CD8-positive, alpha-beta memory T cell (primary cell): ENCODE measurements around the gene KLRK1. TPM values are rescaled to one million over a fixed set of nuclear protein-coding genes. Genes with fewer than 3 reads are reported as not detected.
"Not testable (repeated sequence)": the region's sequence is repeated elsewhere in the genome, so short reads cannot be mapped to it uniquely, and the experiment has no call there.

Experiments used
- CTCF ChIA-PET: fragments of 350-600 bp; sonication (Branson Sonifier 250); formaldehyde crosslinking; loops from one replicate; lab custom pipeline; 2021; ENCODE audit warnings: antibody characterized with exemption; lab: Charles Lee
- POLR2A ChIA-PET: fragments of 350-600 bp; sonication (Branson Sonifier 250); formaldehyde crosslinking; loops from one replicate; lab custom pipeline; 2021; ENCODE audit warnings: antibody characterized with exemption; lab: Charles Lee
- DNase-seq, 5 donors: peaks; one replicate each; pipeline versions ENCODE4 v3.0.0 to v3.0.0-alpha.2; 2020 to 2022; ENCODE audit warnings: mixed read lengths in 1 of 5
- H3K27ac ChIP-seq: one replicate; pipeline ENCODE4 v1.7.0; 2013; ENCODE audit warnings: low read depth, mild to moderate bottlenecking, low read length, moderate library complexity
- H3K27me3 ChIP-seq: 2 replicates; pipeline ENCODE4 v1.7.0; 2013; ENCODE audit warnings: low read length, mild to moderate bottlenecking; ENCODE audit not compliant: insufficient read depth, poor library complexity, severe bottlenecking
- H3K36me3 ChIP-seq: 2 replicates; pipeline ENCODE4 v1.7.0; 2013; ENCODE audit warnings: mild to moderate bottlenecking, low read length, moderate library complexity; ENCODE audit not compliant: insufficient read depth
- H3K4me1 ChIP-seq: 2 replicates; pipeline ENCODE4 v1.7.0; 2013; ENCODE audit warnings: mild to moderate bottlenecking, low read length, moderate library complexity; ENCODE audit not compliant: insufficient read depth
- H3K4me3 ChIP-seq: 2 replicates; pipeline ENCODE4 v1.7.0; 2013; ENCODE audit warnings: mild to moderate bottlenecking, low read length
- H3K9me3 ChIP-seq: 2 replicates; pipeline ENCODE4 v1.7.0; 2013; ENCODE audit warnings: mild to moderate bottlenecking, low read length
- H3K27ac Mint-ChIP-seq, 8 donors: one replicate each; pipeline ENCODE4 v1.8.0; 2020 to 2021; ENCODE audit warnings: mixed read lengths in 8 of 8, mild to moderate bottlenecking in 6 of 8, inconsistent platforms in 3 of 8, moderate library complexity in 3 of 8
- H3K27me3 Mint-ChIP-seq, 2 donors: one replicate each; pipeline ENCODE4 v1.8.0; 2020 to 2021; ENCODE audit warnings: mixed read lengths in 2 of 2, mild to moderate bottlenecking in 1 of 2, moderate library complexity in 1 of 2
- H3K36me3 Mint-ChIP-seq, 3 donors: one replicate each; pipeline ENCODE4 v1.8.0; 2020 to 2021; ENCODE audit warnings: mixed read lengths in 3 of 3, inconsistent platforms in 1 of 3, mild to moderate bottlenecking in 1 of 3
- H3K4me1 Mint-ChIP-seq, 3 donors: one replicate each; pipeline ENCODE4 v1.8.0; 2020 to 2021; ENCODE audit warnings: mixed read lengths in 3 of 3, inconsistent platforms in 1 of 3, mild to moderate bottlenecking in 1 of 3
- H3K4me3 Mint-ChIP-seq, 7 donors: one replicate each; pipeline ENCODE4 v1.8.0; 2020 to 2021; ENCODE audit warnings: mixed read lengths in 7 of 7, mild to moderate bottlenecking in 6 of 7, moderate library complexity in 4 of 7, inconsistent platforms in 2 of 7
- H3K9me3 Mint-ChIP-seq, 5 donors: one replicate each; pipeline ENCODE4 v1.8.0; 2020 to 2022; ENCODE audit warnings: mixed read lengths in 5 of 5, mild to moderate bottlenecking in 3 of 5, moderate library complexity in 2 of 5, inconsistent platforms in 1 of 5
- polyA plus RNA-seq: library from polyadenylated mRNA; unstranded; fragments of 300-500 nt; fragmentation: Illumina TruSeq; gene quantifications from one replicate; pipeline ENCODE4 v1.2.3, GENCODE V29; 2021
- total RNA-seq, 2 experiments: library from RNA; stranded (reverse); gene quantifications; one replicate each; pipeline ENCODE4 v1.2.3, GENCODE V29; 2021

The KLRK1 gene
- total and polyA plus RNA-seq, 3 experiments from 2014 or later, result 145 to 562 (median 161) TPM

DNA sequence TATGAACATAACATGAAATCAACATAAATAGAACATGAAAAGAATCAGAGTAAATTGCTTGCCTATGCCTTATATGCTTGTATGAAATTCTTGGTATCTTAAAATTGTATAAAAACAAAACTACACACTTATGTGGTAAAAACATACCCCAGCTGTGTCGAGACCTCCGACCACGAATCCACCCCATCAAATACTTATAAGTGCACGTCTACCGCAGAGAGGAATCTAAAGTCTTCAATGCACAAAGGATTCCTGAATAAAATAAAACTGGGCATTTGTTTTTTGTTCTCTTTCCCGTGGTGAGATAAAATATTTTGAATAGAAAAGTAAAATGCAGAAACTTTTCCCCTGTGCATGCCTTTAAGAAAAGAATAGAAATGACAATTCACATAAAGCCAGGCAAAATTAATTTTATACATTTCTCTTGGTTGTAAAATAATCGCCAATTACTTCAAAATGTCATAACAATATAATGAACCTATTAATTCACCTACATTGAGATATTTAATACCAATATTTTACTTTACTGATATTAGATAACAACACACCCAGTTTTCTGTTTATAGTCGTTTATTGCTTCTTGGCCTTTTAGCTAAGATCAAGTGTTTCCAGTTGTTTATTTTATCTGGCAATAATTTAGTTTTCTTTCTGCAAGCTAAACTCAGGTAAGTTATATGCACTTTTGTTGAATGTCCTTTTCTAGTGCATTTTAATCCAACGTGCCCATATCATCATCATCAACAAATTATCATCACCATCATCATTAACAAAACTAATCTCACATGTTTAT lies 1.0 kb downstream of the KLRK1 start:
- POLR2A ChIA-PET, result interaction anchor here (0.8 to 4.1 kb wide), 8 partner anchors 8 to 166 kb away, joined by 3 to 30 read pairs (median 4); no protein-coding TSS in a partner anchor
- Histone ChIP-seq H3K27me3 (no peaks in the 10 kb centered on the region), H3K4me1 (peaks cover 22% of the 10 kb centered on the region), H3K27ac (peak overlapping the region; percentile 83), H3K9me3 (no peaks in the 10 kb centered on the region), H3K36me3 (peaks cover 10% of the 10 kb centered on the region), H3K4me3 (peak overlapping the region; percentile 69)
- peak in 1 of 5 donors; percentile 67 for DNase-seq
- CTCF ChIA-PET, result interaction anchor here (0.7 to 2.8 kb wide), 5 partner anchors 22 to 286 kb away, joined by 3 to 16 read pairs (median 3); no protein-coding TSS in a partner anchor
- Mint-ChIP-seq H3K4me3 (peak overlapping the region; percentile 92 to 98 (median 96)), H3K36me3 (peaks cover 21 to 60% (median 34%) of the 10 kb centered on the region in 3 donors), H3K27me3 (no peaks in the 10 kb centered on the region), H3K27ac (peak overlapping the region; percentile 60 to 99 (median 96)), H3K9me3 (no peaks in the 10 kb centered on the region), H3K4me1 (peaks cover 41 to 60% (median 42%) of the 10 kb centered on the region in 3 donors)

- not testable (repeated sequence) for H3K9me3 ChIP-seq, H3K9me3 Mint-ChIP-seq, H3K4me1 ChIP-seq, H3K27me3 Mint-ChIP-seq, H3K27me3 ChIP-seq, DNase-seq
- H3K27ac Mint-ChIP-seq, result peak overlapping the region; percentile 60 to 99 (median 89)
- H3K36me3 ChIP-seq, result peaks cover 10% of the 10 kb centered on the region
- H3K27ac ChIP-seq, result peak overlapping the region; percentile 83
- POLR2A ChIA-PET, result interaction anchor here (1.0 to 4.1 kb wide), 5 partner anchors 9 to 172 kb away, joined by 4 to 30 read pairs (median 6); no protein-coding TSS in a partner anchor
- peak overlapping the region; percentile 40 for H3K4me3 ChIP-seq
- H3K4me3 Mint-ChIP-seq, result peak overlapping the region; percentile 92 to 98 (median 96)
- H3K4me1 Mint-ChIP-seq, result peaks cover 40 to 60% (median 41%) of the 10 kb centered on the region in 3 donors
- H3K36me3 Mint-ChIP-seq, result peaks cover 25 to 68% (median 45%) of the 10 kb centered on the region in 3 donors
- CTCF ChIA-PET, result interaction anchor here (1.0 to 2.8 kb wide), 4 partner anchors 18 to 167 kb away, joined by 3 to 16 read pairs (median 5); no protein-coding TSS in a partner anchor
Measured at GRCh38 chr12:10387498-10387897, 2.3 kb downstream of the KLRK1 start.

- CTCF ChIA-PET, result interaction anchor here (1.0 to 2.8 kb wide), 4 partner anchors 18 to 167 kb away, joined by 3 to 16 read pairs (median 5); no protein-coding TSS in a partner anchor
- DNase-seq, result no peak
- Histone ChIP-seq H3K27me3 (no peaks in the 10 kb centered on the region), H3K4me3 (peak overlapping the region; percentile 56), H3K4me1 (peaks cover 5% of the 10 kb centered on the region), H3K27ac (peak overlapping the region; percentile 83), H3K9me3 (no peaks in the 10 kb centered on the region), H3K36me3 (peaks cover 10% of the 10 kb centered on the region)
- no peaks in the 10 kb centered on the region for H3K9me3 Mint-ChIP-seq
- H3K36me3 Mint-ChIP-seq, result peaks cover 27 to 74% (median 50%) of the 10 kb centered on the region in 3 donors
- H3K4me1 Mint-ChIP-seq, result peaks cover 40 to 60% (median 41%) of the 10 kb centered on the region in 3 donors
- H3K27ac Mint-ChIP-seq, result peak overlapping the region; percentile 60 to 99 (median 92)
- H3K4me3 Mint-ChIP-seq, result peak overlapping the region; percentile 92 to 98 (median 96)
- peaks cover 0 to 1% of the 10 kb centered on the region in 2 donors for H3K27me3 Mint-ChIP-seq
- POLR2A ChIA-PET, result interaction anchor here (1.5 to 4.1 kb wide), 3 partner anchors 10 to 172 kb away, joined by 5 to 30 read pairs (median 6); no protein-coding TSS in a partner anchor
Measured at GRCh38 chr12:10386857-10387256, 3.0 kb downstream of the KLRK1 start.

GRCh38 chr12:10385166-10385613 lies 4.7 kb downstream of the KLRK1 start:
- DNase-seq, result no peak
- peaks cover 49 to 68% (median 50%) of the 10 kb centered on the region in 3 donors for H3K4me1 Mint-ChIP-seq
- Histone ChIP-seq H3K4me3 (peak overlapping the region; percentile 35), H3K27ac (peak overlapping the region; percentile 2), H3K9me3 (no peaks in the 10 kb centered on the region), H3K27me3 (no peaks in the 10 kb centered on the region), H3K4me1 (peaks cover 9% of the 10 kb centered on the region), H3K36me3 (peaks cover 15% of the 10 kb centered on the region)
- H3K36me3 Mint-ChIP-seq, result peaks cover 38 to 91% (median 63%) of the 10 kb centered on the region in 3 donors
- H3K9me3 Mint-ChIP-seq, result no peaks in the 10 kb centered on the region
- POLR2A ChIA-PET, result interaction anchor here (0.8 to 4.1 kb wide), 3 partner anchors 11 to 174 kb away, joined by 3 to 30 read pairs (median 8); no protein-coding TSS in a partner anchor
- H3K4me3 Mint-ChIP-seq, result peak overlapping the region; percentile 82 to 98 (median 92)
- H3K27ac Mint-ChIP-seq, result peak overlapping the region; percentile 60 to 99 (median 87)
- CTCF ChIA-PET, result interaction anchor here (0.7 to 2.0 kb wide), 5 partner anchors 10 to 176 kb away, joined by 3 to 6 read pairs (median 3); no protein-coding TSS in a partner anchor
- H3K27me3 Mint-ChIP-seq, result peaks cover 0 to 1% of the 10 kb centered on the region in 2 donors

GRCh38 chr12:10384191-10384590 lies 5.7 kb downstream of the KLRK1 start:
- H3K27ac Mint-ChIP-seq, result peak overlapping the region; percentile 60 to 99 (median 87)
- POLR2A ChIA-PET, result no interaction called here

GRCh38 chr12:10381928-10382628 lies 7.8 kb downstream of the KLRK1 start:
- Mint-ChIP-seq H3K9me3 (no peaks in the 10 kb centered on the region), H3K36me3 (peaks cover 44 to 92% (median 66%) of the 10 kb centered on the region in 3 donors), H3K27me3 (peaks cover 0 to 1% of the 10 kb centered on the region in 2 donors), H3K4me3 (peak overlapping the region; percentile 82 to 98 (median 92)), H3K27ac (peak overlapping the region; percentile 60 to 99 (median 88)), H3K4me1 (peaks cover 72 to 92% (median 76%) of the 10 kb centered on the region in 3 donors)
- Histone ChIP-seq H3K27ac (peak overlapping the region; percentile 50), H3K27me3 (no peaks in the 10 kb centered on the region), H3K4me1 (peaks cover 16% of the 10 kb centered on the region), H3K36me3 (peaks cover 29% of the 10 kb centered on the region), H3K4me3 (peak overlapping the region; percentile 38), H3K9me3 (no peaks in the 10 kb centered on the region)
- peak in 1 of 5 donors; percentile 41 for DNase-seq
- POLR2A ChIA-PET, result interaction anchor here (0.5 to 1.9 kb wide), 6 partner anchors 10 to 169 kb away, joined by 4 to 11 read pairs (median 6); partner anchors contain the start of gene GABARAPL1
- CTCF ChIA-PET, result interaction anchor here (1.6 to 2.3 kb wide), 2 partner anchors 12 to 17 kb away, joined by 3 to 6 read pairs; no protein-coding TSS in a partner anchor

More at GRCh38 chr12:10384191-10384590, 5.7 kb downstream of the KLRK1 start:
- CTCF ChIA-PET, result interaction anchor here (1.2 to 2.0 kb wide), 3 partner anchors 11 to 17 kb away, joined by 3 to 6 read pairs (median 4); no protein-coding TSS in a partner anchor
- Histone ChIP-seq H3K4me3 (peak overlapping the region; percentile 35), H3K9me3 (no peaks in the 10 kb centered on the region), H3K4me1 (peaks cover 9% of the 10 kb centered on the region), H3K36me3 (peaks cover 15% of the 10 kb centered on the region), H3K27ac (peak overlapping the region; percentile 2), H3K27me3 (no peaks in the 10 kb centered on the region)
- H3K4me3 Mint-ChIP-seq, result peak overlapping the region; percentile 82 to 98 (median 92)
- H3K36me3 Mint-ChIP-seq, result peaks cover 39 to 92% (median 66%) of the 10 kb centered on the region in 3 donors
- H3K4me1 Mint-ChIP-seq, result peaks cover 55 to 72% (median 55%) of the 10 kb centered on the region in 3 donors
- no peaks in the 10 kb centered on the region for H3K9me3 Mint-ChIP-seq
- no peak for DNase-seq
- peaks cover 0 to 1% of the 10 kb centered on the region in 2 donors for H3K27me3 Mint-ChIP-seq

DNA sequence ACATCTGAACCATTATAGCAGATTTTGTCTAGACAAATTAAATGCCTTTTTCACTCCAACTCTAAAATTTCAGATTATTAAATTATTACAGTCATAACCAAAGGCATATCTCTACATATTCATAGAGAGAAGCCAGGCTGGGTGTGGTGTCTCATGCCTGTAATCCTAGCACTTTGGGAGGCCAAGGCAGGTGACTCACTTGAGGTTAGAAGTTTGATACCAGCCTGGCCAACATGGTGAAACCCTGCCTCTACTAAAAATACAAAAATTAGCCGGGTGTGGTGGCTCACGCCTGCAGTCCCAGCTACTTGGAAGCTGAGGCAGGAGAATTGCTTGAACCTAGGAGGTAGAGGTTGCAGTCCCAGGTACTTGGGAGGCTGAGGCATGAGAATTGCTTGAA lies 11.1 kb downstream of the KLRK1 start:
- H3K27me3 ChIP-seq, H3K27ac ChIP-seq, H3K27me3 Mint-ChIP-seq, H3K4me3 ChIP-seq, H3K9me3 Mint-ChIP-seq, CTCF ChIA-PET, POLR2A ChIA-PET, DNase-seq, H3K9me3 ChIP-seq: not testable (repeated sequence)
- Mint-ChIP-seq H3K27ac (peak overlapping the region in 7 of 8 donors; percentile 35 to 86 (median 55)), H3K4me1 (peaks cover 85 to 94% (median 90%) of the 10 kb centered on the region in 3 donors), H3K36me3 (peaks cover 35 to 88% (median 51%) of the 10 kb centered on the region in 3 donors), H3K4me3 (peak overlapping the region; percentile 37 to 68 (median 51))
- peaks cover 29% of the 10 kb centered on the region for H3K4me1 ChIP-seq
- H3K36me3 ChIP-seq, result peaks cover 26% of the 10 kb centered on the region
